ENCODE results near the gene KCNH6.

Gene KCNH6

DNA sequence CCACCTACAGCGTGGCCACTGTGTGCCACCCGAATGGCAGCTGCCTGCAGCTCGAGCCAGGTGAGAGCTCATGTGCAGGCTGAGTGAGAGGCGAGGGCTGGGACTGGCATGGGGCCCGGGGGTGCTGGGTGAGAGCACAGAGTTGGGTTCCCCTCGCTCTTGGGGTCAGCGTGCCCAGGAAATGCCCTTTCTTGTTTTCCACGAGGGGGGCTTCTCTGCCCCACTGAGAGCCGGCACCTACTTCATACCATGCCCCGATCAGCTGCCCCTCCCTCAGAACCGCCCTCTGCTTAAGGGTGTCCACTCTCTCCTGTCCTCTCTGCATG, 36.2 kb upstream of the KCNH6 start:
- no peak for DNase-seq (ENCODE audit: low read depth in 3 of 3, low spot score in 1 of 3)

DNA sequence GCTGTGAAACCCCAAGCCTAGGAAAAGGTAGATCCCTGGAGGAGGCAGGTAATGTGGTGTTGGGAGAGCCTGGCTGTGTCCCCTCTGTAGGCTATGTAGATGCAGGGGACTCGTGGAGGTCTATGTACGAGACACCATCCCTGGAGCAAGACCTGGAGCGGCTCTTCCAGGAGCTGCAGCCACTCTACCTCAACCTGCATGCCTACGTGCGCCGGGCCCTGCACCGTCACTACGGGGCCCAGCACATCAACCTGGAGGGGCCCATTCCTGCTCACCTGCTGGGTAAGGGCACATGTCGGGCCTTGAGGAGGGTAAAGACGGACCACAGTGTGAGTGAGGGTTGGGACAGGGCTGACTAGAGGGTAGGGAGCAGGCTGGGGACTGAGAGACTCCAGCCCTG, 34.3 kb upstream of the KCNH6 start:
- no peak for DNase-seq (ENCODE audit: low read depth in 3 of 3, low spot score in 1 of 3)

DNA sequence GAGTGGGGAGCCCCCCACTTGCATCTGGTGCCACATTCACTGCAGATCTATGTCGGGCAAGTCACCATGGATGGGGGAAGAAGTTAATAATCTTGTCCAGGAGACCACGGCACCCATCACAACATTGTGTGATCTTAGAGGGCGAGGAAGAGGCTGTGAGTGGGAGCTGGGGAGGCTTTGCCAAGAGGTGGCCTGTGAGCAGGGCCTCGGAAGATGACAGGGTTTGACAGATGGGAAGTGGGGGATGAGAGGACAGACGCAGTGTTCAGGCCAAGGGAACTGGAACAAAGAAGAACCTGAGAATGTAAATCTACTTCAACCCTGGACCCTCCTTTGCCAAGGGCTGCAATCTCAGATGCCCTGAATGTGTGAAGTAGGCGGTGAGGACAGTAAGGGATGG, 33.9 kb upstream of the KCNH6 start:
- DNase-seq (ENCODE audit: low read depth in 3 of 3, low spot score in 1 of 3): no peak

DNA sequence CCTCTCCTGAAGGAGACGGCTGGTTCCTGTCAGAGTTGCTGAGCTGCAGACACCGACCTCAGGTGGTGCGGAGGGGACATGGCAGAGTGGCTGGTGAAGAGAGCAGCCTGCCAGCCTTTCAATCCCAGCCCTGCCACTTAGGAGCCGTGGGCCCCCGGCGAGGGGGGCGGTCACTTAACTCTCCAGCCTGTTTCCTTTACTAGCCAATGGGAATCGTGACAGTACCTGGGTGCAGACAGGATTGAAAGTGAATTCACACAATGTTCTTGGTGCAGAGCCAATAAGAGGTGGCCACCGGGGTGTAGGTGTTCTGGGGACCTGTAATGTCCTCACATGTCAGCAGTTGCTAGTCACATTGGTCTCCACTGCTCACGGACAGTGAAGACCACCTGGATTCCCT, 32.8 kb upstream of the KCNH6 start:
- DNase-seq (ENCODE audit: low read depth in 3 of 3, low spot score in 1 of 3): no peak

DNA sequence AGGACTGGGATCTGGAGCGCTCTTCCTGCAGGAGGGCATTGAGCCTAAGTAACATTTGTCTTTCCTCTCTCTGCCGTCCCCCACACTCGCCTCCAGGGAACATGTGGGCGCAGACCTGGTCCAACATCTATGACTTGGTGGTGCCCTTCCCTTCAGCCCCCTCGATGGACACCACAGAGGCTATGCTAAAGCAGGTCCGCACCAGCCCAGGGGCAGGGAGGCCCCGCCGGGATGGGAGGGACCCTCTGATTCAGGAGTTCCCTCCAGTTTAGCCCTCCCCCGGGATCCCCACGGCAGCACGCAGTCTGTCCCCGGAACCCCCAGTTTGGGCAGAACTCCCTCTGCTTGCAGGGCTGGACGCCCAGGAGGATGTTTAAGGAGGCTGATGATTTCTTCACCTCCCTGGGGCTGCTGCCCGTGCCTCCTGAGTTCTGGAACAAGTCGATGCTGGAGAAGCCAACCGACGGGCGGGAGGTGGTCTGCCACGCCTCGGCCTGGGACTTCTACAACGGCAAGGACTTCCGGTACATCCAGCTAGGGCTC, 32.2 kb upstream of the KCNH6 start:
- no peak for DNase-seq (ENCODE audit: low read depth in 3 of 3, low spot score in 1 of 3)

DNA sequence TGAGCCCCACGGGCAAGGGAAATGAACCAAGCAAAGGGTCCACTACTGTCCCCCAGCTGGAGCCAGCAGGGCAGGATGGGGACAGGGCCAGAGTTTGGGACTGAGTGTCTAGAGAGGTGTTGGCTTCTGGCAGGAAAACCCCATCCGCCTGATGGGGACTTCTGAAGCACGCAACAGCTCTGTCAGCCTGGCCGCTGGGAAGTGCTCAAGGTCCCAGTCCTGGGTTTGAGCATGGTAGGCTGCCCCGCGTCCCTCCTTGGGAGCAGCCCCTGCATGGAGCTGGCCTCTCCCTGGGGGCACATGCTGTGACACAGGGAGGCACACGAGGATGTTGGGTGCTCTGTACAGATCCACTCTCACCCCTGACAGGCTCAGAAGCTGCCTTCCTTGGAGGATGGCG, 31.7 kb upstream of the KCNH6 start:
- DNase-seq (ENCODE audit: low read depth in 3 of 3, low spot score in 1 of 3): no peak

DNA sequence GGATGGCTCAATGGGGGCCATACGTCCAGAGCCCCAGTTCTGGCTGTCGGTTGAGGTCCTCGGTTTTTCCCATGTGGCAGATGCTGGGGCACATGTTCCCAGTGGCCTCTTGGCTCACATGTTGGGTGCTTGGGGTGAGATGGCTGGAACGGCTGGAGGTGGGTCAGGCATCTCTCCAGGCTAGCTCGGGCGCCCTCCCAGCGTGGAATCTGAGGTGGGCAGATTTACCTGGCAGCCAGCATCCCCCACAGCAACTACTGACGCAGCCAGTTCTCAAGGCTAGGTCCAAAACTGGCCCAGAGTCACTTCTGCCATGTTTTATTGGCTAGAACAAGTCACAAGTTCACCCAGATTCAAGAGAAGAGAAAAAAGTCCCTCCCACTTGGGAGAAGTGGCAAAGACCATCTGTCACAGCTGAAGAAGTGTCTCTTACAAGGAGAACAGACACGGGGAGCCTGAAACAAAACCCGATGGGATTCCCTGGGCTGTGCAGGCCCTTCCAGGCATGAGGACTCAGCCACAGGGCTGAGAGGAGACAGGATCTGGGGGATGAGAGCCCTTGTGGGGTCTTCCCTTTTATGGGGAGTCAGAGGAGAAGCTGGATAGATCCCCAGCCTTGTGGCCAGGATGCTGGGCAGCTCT, 31.1 kb upstream of the KCNH6 start:
- no peak for DNase-seq (ENCODE audit: low read depth in 3 of 3, low spot score in 1 of 3)

DNA sequence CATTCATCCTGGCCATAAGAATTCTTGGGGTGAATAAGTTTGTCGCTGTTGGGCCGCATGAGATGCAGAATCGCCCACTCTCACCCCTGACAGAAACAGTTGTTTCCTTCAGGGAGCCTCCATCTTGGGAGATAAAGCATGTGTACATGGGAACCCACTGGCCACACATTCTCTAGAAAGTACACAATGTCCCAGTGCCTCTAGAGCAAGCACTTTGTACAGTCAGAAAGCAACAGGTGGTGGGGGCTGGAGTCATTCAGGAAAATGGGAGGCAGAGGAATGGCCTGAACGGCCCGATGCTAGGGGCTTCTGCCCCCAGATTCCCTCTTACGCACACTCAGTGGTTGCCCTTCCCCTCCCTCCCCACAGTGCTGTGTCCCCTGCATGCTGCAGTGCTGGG, 30.2 kb upstream of the KCNH6 start:
- DNase-seq (ENCODE audit: low read depth in 3 of 3, low spot score in 1 of 3): no peak

DNA sequence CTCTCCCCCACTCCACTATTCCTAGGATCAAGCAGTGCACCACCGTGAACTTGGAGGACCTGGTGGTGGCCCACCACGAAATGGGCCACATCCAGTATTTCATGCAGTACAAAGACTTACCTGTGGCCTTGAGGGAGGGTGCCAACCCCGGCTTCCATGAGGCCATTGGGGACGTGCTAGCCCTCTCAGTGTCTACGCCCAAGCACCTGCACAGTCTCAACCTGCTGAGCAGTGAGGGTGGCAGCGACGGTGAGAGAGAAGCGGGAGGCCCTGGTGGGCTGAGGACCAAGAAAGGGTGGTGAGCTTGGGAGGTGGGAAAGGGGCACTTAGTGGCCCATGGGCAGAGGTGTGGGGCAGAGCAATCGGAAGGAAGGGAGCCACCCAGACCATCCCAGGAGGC, 29.7 kb upstream of the KCNH6 start:
- DNase-seq (ENCODE audit: low read depth in 3 of 3, low spot score in 1 of 3): no peak

DNA sequence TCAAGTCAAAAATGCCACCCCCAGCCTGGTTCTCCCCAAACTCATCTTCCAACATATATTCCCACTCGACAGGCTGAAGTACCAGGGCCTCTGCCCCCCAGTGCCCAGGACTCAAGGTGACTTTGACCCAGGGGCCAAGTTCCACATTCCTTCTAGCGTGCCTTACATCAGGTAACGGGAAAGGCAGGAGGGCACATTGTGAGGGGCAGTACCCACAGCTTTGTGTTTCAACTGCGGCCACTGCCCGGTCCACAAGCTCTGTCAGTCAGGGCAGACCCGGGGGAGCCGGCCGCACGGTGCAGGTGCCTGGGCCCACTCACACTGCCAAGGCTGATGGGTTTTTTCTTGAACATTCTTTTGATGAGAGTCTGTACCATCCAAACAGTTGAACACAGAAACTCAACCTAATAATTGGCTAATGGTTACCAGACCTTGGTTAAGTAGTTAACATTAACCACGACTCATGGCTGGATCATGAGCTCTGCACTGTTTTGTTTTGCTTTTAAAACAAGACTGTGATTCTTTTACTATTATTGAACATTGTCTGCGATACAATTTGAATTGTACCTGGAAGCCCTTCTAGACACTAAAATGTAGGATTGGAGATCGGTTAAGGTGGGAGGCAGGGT, 28.7 kb upstream of the KCNH6 start:
- no peak for DNase-seq (ENCODE audit: low read depth in 3 of 3, low spot score in 1 of 3)

DNA sequence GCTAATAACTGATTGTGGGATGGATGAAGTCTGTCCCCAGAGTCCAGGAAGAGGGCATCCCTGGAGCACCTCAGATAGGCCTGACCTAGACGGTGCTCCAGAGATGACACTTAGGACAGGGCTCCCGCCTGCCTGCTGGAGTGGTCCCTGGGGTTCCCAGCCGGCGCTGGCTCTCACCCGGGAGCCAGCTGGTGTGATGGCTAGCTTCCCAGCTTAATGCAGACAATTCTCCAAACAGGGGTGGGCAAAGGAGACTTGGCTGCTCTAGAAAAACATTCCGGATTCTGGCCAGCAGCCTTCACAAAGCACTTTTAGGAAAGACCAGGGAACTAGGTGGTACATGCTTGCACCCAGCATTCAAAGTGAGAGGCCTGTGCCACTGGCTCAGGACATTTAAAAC, 27.7 kb upstream of the KCNH6 start:
- no peak for DNase-seq (ENCODE audit: low read depth in 3 of 3, low spot score in 1 of 3)

DNA sequence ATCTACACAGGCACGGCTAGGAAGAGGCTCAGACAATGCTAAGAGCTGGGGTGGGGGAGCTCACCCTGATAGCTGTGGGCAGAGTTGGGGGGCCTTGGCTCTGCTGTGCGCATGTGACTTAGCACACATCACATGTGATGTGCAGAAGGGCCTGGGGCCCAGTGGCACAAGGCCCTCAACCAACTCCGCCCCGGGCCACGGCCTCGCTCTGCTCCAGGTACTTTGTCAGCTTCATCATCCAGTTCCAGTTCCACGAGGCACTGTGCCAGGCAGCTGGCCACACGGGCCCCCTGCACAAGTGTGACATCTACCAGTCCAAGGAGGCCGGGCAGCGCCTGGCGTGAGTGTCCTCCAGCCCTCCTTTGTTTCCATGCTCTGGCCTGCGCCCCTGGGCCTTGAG, 27.0 kb upstream of the KCNH6 start:
- no peak for DNase-seq (ENCODE audit: low read depth in 3 of 3, low spot score in 1 of 3)

DNA sequence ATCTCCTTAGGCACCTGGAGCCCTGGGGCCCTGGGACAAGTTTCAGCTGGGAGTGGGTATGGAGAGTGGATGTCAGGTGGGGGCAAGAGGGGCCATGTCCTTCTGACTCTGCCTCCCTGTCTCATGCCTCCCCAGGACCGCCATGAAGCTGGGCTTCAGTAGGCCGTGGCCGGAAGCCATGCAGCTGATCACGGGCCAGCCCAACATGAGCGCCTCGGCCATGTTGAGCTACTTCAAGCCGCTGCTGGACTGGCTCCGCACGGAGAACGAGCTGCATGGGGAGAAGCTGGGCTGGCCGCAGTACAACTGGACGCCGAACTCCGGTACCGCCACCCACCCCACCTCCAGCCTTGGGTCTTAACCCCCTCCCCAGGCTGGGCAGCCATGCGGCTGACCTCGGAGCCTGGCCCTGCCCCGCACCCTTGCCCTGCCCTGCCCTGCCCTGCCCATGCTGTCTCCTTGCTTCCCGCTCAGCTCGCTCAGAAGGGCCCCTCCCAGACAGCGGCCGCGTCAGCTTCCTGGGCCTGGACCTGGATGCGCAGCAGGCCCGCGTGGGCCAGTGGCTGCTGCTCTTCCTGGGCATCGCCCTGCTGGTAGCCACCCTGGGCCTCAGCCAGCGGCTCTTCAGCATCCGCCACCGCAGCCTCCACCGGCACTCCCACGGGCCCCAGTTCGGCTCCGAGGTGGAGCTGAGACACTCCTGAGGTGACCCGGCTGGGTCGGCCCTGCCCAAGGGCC, 26.3 kb upstream of the KCNH6 start:
- DNase-seq (ENCODE audit: low read depth in 3 of 3, low spot score in 1 of 3): no peak

DNA sequence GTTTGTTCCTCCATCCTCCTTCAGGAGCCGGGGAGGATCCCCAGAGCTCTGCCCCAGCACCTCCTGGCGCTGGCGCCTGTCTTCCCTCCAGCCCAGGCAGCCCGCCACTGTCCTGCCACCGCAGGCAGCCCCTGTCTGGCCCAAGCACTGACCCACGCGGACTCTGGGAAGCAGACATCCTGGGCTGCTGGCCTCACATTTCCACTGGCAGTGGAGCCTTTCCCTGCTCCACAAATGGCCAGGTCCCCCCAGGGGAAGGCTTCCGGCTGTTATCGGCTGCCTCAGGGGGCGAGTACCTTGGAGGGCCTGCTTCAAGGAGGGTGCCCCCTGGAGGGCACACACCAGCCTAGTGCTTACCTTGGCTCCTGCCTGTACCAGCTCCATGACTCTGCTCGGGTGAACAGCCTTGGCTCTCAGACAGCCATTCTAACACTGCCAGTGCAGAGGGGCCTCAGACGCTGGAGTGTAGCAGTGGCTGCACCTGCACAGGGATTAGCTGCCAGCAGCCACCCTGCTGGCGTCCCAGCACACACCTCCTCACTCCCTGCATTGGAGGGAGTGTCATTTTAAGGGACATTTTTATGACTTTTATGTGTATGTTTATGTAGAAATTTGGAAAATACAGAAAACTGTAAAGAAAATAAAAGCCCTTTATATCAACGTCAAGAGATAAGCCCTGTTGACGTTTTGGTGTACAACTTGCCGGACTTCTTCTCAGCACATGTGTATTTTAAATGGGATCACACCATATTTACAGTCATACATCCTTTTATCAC, 25.3 kb upstream of the KCNH6 start:
- no peak for DNase-seq (ENCODE audit: low read depth in 3 of 3, low spot score in 1 of 3)

DNA sequence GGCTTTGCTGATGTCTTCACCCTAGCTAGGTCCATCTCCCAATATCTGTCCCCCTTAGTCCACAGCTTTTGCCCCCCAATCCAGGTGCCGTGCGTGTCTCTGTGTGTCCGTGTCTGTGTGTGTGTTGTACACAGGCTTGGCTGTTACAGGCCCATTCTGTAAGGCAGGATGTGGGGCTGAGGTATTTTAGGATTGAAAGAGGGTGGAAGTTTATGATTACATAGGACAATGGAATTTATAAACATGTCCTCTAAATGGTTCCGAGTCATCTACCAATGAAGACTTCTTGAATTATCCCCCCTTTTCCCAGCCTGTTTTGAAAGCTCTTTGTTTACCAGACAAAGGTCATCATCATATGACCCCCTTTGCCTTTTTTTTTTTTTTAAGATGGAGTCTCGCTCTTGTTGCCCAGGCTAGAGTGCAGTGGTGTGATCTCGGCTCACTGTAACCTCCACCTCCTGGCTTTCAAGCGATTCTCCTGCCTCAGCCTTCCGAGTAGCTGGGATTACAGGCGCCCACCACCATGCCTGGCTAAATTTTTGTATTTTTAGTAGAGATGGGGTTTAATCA, 24.4 kb upstream of the KCNH6 start:
- DNase-seq (ENCODE audit: low read depth in 3 of 3, low spot score in 1 of 3): no peak

DNA sequence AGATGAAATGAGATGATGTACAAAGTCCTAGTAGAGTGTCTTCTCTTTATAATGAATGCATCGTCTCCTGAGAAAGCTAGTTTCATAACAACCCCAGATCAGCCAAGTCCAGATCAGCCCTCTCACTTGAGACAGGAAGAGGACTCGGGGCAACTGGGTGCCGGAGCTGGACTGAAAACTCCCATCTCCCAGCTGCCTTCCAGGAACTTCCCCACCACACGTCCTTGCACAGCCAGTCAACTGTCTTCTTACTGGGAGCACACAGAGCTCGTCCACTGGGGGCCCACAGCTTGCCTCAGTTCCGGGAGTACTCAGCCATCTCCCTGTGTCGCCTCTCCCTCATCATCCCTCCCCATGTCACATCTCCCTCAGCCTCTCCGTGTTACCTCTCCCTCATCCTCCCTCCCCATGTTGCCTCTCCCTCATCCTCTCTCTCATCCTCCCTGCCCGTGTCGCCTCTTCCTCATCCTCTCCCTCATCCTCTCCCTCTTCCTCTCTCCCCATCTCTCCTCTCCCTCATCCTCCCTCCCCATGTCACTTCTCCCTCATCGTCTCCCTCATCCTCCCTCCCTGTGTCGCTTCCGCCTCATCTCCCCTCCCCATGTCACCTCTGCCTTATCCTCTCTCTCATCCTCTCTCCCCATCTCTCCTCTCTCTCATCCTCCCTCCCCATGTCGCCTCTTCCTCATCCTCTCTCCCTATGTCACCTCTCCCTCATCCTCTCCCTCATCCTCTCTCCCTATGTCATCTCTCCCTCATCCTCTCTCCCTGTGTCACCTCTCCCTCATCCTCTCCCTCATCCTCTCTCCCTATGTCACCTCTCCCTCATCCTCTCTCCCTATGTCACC, 22.4 kb upstream of the KCNH6 start:
- no peak for DNase-seq (ENCODE audit: low read depth in 3 of 3, low spot score in 1 of 3)

DNA sequence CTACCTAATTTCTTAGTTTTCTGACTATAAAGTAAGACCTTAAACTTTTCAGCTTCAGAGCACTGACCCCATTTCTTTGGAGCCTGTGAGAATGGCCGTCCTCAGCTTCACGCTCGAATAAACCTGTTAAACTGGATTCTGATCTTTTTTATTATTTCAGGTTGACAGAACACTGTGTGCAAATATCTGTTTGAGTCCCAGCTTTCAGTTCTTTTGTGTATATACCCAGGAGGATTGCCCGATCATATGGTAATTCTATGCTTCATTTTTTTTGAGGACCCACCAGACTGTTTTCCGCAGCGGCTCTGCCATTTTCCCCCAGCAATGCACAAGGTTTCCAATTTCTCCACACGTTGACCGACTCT, 19.8 kb upstream of the KCNH6 start:
- no peak for DNase-seq (ENCODE audit: low read depth in 3 of 3, low spot score in 1 of 3)

DNA sequence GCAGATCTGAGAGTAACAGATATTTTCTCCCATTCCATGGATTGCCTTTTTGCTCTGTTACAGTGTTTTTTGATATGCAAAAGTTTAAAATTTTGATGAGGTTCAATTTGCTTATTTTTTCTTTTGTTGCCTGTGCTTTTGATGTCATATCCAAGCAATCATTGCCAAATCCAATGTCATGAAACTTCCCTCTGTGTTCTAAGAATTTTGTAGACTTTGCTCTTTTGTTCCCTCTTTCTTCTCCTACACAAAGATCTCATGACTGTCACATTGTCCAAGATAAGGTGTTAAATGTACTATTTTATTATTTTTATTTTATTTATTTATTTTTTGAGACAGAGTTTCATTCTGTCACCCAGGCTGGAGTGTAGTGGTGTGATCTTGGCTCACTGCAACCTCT, 18.9 kb upstream of the KCNH6 start:
- no peak for DNase-seq (ENCODE audit: low read depth in 3 of 3, low spot score in 1 of 3)

DNA sequence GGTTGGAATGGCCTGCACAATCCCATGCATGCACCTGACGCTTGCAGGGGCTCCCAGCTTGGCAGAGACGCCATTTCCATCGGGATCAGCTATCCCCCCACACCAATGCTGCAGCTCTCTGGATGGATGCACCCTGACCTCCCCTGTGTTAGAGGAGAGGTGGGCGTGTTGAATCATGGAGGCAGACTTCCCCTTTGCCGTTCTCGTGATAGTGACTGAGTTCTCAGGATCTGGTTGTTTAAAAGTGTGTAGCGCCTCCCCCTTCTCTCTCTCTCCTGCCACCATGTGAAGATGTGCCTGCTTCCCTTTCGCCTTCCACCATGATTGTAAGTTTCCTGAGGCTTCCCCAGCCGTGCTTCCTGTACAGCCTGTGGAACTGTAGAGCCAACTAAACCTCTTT, 17.8 kb upstream of the KCNH6 start:
- no peak for DNase-seq (ENCODE audit: low read depth in 3 of 3, low spot score in 1 of 3)

DNA sequence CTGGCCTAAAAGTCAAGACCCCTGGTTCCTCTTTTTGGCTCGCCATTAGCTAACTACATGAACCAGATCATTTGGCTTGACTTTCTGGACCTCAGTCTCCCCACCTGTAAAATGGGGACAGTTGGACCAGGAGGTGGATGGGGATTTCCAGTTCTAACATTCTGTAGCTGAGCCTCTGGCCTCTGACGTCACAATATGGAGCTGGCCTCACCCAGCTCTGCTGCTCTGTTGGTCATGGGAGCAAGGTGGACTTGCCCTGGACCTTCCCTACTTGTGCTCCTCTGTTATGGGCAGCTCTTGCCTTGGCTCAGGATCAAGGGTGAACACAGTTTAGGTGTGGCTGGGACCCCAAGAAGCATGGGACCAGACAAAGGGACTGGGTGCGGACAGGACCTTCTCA, 16.5 kb upstream of the KCNH6 start:
- DNase-seq (ENCODE audit: low read depth in 3 of 3, low spot score in 1 of 3): no peak

DNA sequence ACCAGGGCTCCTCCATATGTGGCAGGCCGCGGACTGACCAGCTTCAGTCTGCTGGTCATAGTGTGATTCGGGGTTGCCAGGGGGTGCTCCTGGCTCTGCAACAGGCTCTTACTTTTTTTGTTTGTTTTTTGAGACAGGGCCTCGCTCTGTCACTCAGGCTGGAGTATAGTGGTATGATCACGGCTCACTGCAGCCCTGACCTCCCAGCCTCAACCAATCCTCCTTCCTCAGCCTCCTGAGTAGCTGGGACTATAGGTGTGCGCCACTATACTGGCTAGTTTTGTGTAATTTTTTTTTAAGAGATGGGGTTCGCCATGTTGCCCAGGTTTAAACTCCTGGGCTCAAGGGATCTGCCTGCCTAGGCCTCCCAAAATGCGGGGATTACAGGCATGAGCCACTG, 11.8 kb upstream of the KCNH6 start:
- no peak for DNase-seq (ENCODE audit: low read depth in 3 of 3, low spot score in 1 of 3)

All from stimulated activated CD4-positive, alpha-beta T cell treated with anti-CD3 and anti-CD28 coated beads, TNF-alpha, amount 100 ng/mL, for 1 hour (primary cell).